Sigmoid colon (tissue), 4 donors: ENCODE data around the gene CAMK1D.

Experiments used
- POLR2A ChIP-seq, 2 donors: fragments of 450-650 bp; IDR thresholded peaks; one replicate each; pipeline ENCODE4 v1.6.1; 2016; ENCODE audit warnings: antibody characterized with exemption in 2 of 2, mild to moderate bottlenecking in 2 of 2, moderate library complexity in 2 of 2
- POLR2AphosphoS5 ChIP-seq, 4 donors: sonication (generic); formaldehyde crosslinking; IDR thresholded peaks; one replicate each; pipeline ENCODE4 v1.6.1; 2017; ENCODE audit warnings: antibody characterized with exemption in 4 of 4
- TF ChIP-seq, protein P1 (sequence below), 4 experiments: fragments of 450-650 bp in 3 of 4; fragments of 200-600 bp in 1 of 4; IDR thresholded peaks; one replicate each; pipeline ENCODE4 v1.5.1; 2016 to 2019; ENCODE audit warnings: antibody characterized with exemption in 4 of 4, mild to moderate bottlenecking in 3 of 4, moderate library complexity in 2 of 4

DNA sequence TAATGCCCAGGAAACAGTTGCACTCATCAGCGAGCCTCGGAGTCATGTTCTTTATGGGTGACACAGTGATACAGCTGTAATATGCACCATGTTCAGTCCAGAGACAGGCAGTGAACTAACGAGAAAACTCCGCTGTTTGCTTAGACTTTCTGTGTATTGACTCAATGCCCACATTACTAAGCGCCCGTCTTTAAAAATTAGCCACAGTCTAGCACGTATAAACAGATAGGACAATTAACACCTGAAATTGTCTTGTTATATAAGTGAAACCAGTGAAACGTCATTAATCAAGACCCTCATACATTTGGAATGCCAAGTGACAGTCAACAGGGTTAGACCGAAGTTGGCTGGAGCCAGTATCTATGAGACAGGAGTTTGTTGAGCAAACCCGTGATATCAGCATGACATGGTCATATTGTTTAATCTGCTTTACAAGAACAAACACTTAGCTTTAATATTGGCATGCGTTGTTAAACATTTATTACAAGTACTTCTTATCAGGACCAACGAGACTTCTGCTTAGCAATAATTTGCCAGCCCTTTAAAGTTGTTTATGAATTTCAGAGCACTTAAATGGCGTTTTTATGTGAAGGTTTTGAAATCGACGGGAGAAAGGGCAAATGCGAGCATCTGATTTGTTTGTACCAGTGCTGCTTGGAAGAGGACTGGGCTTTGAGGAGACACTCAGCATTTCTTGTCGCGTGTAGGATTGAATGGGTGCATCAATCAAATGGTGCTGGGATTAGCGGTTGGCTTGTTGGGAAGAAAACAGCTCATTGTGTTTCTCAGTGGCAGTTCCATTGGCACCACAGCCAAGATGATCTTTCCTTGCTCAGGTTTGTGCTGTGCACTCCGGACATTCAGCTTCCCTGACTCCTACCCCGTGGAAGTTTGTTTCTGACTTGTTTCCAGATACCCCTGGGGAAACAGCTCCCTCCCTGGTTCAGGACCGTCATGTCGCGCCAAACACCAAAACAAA is 56.3 kb downstream of the CAMK1D start:
- TF ChIP-seq, protein P1, sequence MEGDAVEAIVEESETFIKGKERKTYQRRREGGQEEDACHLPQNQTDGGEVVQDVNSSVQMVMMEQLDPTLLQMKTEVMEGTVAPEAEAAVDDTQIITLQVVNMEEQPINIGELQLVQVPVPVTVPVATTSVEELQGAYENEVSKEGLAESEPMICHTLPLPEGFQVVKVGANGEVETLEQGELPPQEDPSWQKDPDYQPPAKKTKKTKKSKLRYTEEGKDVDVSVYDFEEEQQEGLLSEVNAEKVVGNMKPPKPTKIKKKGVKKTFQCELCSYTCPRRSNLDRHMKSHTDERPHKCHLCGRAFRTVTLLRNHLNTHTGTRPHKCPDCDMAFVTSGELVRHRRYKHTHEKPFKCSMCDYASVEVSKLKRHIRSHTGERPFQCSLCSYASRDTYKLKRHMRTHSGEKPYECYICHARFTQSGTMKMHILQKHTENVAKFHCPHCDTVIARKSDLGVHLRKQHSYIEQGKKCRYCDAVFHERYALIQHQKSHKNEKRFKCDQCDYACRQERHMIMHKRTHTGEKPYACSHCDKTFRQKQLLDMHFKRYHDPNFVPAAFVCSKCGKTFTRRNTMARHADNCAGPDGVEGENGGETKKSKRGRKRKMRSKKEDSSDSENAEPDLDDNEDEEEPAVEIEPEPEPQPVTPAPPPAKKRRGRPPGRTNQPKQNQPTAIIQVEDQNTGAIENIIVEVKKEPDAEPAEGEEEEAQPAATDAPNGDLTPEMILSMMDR (IDR thresholded peaks at IDR 0.05) = no peak
- no peak for TF ChIP-seq POLR2AphosphoS5 (IDR thresholded peaks at IDR 0.05)
- no peak for TF ChIP-seq POLR2A (IDR thresholded peaks at IDR 0.05)
